Nephron (organoid): ENCODE results near the gene KLHL3.
A peak's percentile ranks its signal among the peaks of the same experiment; 100 is the strongest.

ENCODE experiments used
- H3K27ac Mint-ChIP-seq, 3 experiments: 2 replicates each; pipeline ENCODE4 v1.8.0; 2020; ENCODE audit warnings: mixed read lengths in 3 of 3, mild to moderate bottlenecking in 2 of 3, moderate library complexity in 1 of 3
- H3K27me3 Mint-ChIP-seq: 2 replicates; pipeline ENCODE4 v1.8.0; 2021; ENCODE audit warnings: low read depth, mild to moderate bottlenecking, moderate library complexity, mixed read lengths
- H3K36me3 Mint-ChIP-seq: 2 replicates; pipeline ENCODE4 v1.8.0; 2020; ENCODE audit warnings: low read depth, mixed read lengths
- H3K4me1 Mint-ChIP-seq: 2 replicates; pipeline ENCODE4 v1.8.0; 2020; ENCODE audit warnings: mixed read lengths
- H3K4me3 Mint-ChIP-seq, 3 experiments: 2 replicates each; pipeline ENCODE4 v1.8.0; 2020; ENCODE audit warnings: mild to moderate bottlenecking in 3 of 3, mixed read lengths in 3 of 3, moderate library complexity in 2 of 3
- H3K9me3 Mint-ChIP-seq: 2 replicates; pipeline ENCODE4 v1.8.0; 2020; ENCODE audit warnings: mixed read lengths
- TF ChIP-seq, protein P1 (sequence below), 3 experiments: fragments of 200-600 bp; sonication (generic); IDR thresholded peaks; one replicate each; pipeline ENCODE4 v1.5.0; 2021; ENCODE audit warnings: antibody characterized with exemption in 3 of 3; ENCODE audit not compliant: unreplicated experiment in 3 of 3

The KLHL3 gene

DNA sequence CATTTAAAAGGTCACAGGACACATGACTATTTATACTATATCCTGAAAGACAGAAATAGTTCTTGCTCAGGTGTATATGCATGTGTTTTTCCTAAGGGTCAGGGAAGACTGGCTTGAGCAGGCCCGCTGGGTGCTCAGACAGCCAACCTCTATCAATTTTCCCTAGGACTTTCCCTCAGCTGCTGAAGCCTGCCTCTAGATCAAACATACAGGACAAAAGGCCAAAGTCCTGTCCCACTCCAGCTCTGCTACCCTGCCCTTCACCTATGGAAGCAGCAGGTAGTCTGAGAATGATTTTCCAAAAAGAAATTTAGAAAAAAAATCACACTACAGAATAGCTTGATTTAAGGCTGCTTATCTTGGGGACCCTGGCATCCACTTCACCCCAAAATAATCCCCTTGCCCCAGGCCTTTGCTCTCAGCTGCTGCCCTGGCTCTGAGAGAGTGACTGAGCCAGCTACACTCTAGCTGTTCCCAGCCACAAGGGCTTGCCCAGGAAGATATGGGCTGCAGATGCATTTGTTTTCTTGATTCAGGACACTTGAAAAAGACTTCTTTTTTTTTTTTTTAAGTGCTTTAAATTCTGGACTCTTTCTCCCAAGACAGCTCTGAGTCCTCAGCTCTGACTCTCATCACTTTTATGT lies 42.5 kb downstream of the KLHL3 start:
- H3K27ac Mint-ChIP-seq: peak overlapping the region in 1 of 3 experiments; percentile 90

GRCh38 chr5:137689306-137689705 lies 46.6 kb downstream of the KLHL3 start:
- TF ChIP-seq, protein P1, sequence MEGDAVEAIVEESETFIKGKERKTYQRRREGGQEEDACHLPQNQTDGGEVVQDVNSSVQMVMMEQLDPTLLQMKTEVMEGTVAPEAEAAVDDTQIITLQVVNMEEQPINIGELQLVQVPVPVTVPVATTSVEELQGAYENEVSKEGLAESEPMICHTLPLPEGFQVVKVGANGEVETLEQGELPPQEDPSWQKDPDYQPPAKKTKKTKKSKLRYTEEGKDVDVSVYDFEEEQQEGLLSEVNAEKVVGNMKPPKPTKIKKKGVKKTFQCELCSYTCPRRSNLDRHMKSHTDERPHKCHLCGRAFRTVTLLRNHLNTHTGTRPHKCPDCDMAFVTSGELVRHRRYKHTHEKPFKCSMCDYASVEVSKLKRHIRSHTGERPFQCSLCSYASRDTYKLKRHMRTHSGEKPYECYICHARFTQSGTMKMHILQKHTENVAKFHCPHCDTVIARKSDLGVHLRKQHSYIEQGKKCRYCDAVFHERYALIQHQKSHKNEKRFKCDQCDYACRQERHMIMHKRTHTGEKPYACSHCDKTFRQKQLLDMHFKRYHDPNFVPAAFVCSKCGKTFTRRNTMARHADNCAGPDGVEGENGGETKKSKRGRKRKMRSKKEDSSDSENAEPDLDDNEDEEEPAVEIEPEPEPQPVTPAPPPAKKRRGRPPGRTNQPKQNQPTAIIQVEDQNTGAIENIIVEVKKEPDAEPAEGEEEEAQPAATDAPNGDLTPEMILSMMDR (IDR thresholded peaks at IDR 0.05; ENCODE audit: unreplicated experiment in 3 of 3): no peak
- no peak overlapping the region for H3K27ac Mint-ChIP-seq
- peaks cover 7% of the 10 kb centered on the region for H3K4me1 Mint-ChIP-seq
- no peaks in the 10 kb centered on the region for H3K9me3 Mint-ChIP-seq
- H3K36me3 Mint-ChIP-seq: peaks cover 29% of the 10 kb centered on the region
- no peak overlapping the region for H3K4me3 Mint-ChIP-seq
- no peaks in the 10 kb centered on the region for H3K27me3 Mint-ChIP-seq

More for the DNA sequence above, 42.5 kb downstream of the KLHL3 start:
- peaks cover 18% of the 10 kb centered on the region for H3K4me1 Mint-ChIP-seq
- H3K27me3 Mint-ChIP-seq: no peaks in the 10 kb centered on the region
- peaks cover 33% of the 10 kb centered on the region for H3K36me3 Mint-ChIP-seq
- H3K4me3 Mint-ChIP-seq: no peak overlapping the region
- H3K9me3 Mint-ChIP-seq: no peaks in the 10 kb centered on the region
- TF ChIP-seq, protein P1 (IDR thresholded peaks at IDR 0.05; ENCODE audit: unreplicated experiment in 3 of 3): no peak

GRCh38 chr5:137688210-137688840 lies 47.6 kb downstream of the KLHL3 start:
- H3K4me1 Mint-ChIP-seq: no peaks in the 10 kb centered on the region
- no peaks in the 10 kb centered on the region for H3K27me3 Mint-ChIP-seq
- no peaks in the 10 kb centered on the region for H3K9me3 Mint-ChIP-seq
- H3K27ac Mint-ChIP-seq: no peak overlapping the region
- TF ChIP-seq, protein P1 (IDR thresholded peaks at IDR 0.05; ENCODE audit: unreplicated experiment in 3 of 3): no peak
- H3K36me3 Mint-ChIP-seq: peaks cover 29% of the 10 kb centered on the region
- no peak overlapping the region for H3K4me3 Mint-ChIP-seq

DNA sequence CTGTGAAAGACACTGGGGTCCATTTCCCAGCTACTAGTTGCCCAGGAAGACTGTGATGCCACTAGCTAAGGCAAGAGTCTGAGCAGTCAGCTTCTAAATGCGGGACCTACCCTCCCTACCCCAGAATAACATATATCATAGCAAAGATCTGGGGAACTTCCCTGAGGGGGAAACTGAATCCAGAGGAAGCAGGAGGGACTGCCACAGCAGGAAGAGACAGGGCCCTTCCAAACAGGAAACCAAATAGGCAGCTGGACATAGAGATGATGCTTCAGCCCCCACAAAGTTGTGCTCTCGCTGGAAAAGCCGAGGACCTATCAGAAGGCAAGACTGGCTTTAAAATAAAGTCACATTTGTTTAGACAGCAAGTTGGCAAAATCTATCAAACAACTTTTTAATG lies 51.1 kb downstream of the KLHL3 start:
- peaks cover 6% of the 10 kb centered on the region for H3K36me3 Mint-ChIP-seq
- no peaks in the 10 kb centered on the region for H3K9me3 Mint-ChIP-seq
- H3K4me1 Mint-ChIP-seq: no peaks in the 10 kb centered on the region

DNA sequence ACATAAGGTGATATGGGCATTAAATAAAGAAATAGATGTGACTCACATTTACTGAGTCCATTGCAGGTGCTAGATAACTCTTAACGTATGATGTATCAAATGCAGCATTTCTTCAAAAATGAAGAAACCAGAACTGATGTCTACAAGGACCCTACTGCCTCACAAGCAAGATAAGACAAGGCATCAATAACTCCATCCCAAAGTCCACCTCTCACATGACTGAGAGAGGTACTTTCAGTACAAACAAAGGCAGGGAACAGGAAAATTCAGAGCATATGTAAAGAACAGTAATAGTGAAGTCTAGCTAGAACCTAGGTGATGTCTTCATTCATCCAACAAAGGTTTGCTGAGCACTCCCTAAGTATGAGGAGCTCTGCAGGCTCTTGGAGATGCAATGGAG lies 54.7 kb downstream of the KLHL3 start:
- Mint-ChIP-seq H3K36me3 (peaks cover 24% of the 10 kb centered on the region), H3K9me3 (no peaks in the 10 kb centered on the region), H3K4me3 (no peak overlapping the region), H3K27ac (no peak overlapping the region), H3K27me3 (no peaks in the 10 kb centered on the region), H3K4me1 (no peaks in the 10 kb centered on the region)
- TF ChIP-seq, protein P1 (IDR thresholded peaks at IDR 0.05; ENCODE audit: unreplicated experiment in 3 of 3): no peak

More for the DNA sequence above, 51.1 kb downstream of the KLHL3 start:
- TF ChIP-seq, protein P1 (IDR thresholded peaks at IDR 0.05; ENCODE audit: unreplicated experiment in 3 of 3): no peak
- Mint-ChIP-seq H3K27me3 (no peaks in the 10 kb centered on the region), H3K27ac (peak overlapping the region in 1 of 3 experiments; percentile 93), H3K4me3 (no peak overlapping the region)

DNA sequence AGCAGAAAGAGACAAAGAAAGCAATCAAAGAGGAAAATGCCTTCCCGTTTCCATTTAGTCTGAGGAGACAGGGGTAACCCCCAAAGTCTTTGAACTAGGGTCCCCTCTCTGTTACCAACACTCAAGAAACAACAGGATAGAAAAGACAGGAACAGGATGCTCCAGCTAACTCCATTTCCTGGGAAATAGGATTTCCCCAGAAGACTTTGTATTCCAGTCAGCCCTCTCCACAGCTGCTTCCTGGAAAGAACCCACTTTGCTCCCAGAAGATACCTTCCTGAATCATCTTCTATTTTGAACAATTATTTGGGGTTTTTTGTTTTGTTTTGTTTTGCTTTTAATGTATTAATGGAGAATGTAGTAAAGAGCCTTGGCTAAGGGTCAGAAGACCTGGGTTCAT lies 56.0 kb downstream of the KLHL3 start:
- H3K4me3 Mint-ChIP-seq: no peak overlapping the region
- no peaks in the 10 kb centered on the region for H3K9me3 Mint-ChIP-seq
- peaks cover 25% of the 10 kb centered on the region for H3K36me3 Mint-ChIP-seq
- TF ChIP-seq, protein P1 (IDR thresholded peaks at IDR 0.05; ENCODE audit: unreplicated experiment in 3 of 3): no peak
- no peak overlapping the region for H3K27ac Mint-ChIP-seq
- no peaks in the 10 kb centered on the region for H3K4me1 Mint-ChIP-seq
- no peaks in the 10 kb centered on the region for H3K27me3 Mint-ChIP-seq
